GM18520 (cell line): ENCODE measurements around the gene HLA-A.
"Not testable (repeated sequence)": the region's sequence is repeated elsewhere in the genome, so short reads cannot be mapped to it uniquely, and the experiment has no call there.

Experiments
- ATAC-seq: cut with Tn5 transposase; IDR thresholded peaks from one replicate; pipeline ENCODE4 v1.9.1; 2021; ENCODE audit not compliant: unreplicated experiment

The HLA-A gene

DNA sequence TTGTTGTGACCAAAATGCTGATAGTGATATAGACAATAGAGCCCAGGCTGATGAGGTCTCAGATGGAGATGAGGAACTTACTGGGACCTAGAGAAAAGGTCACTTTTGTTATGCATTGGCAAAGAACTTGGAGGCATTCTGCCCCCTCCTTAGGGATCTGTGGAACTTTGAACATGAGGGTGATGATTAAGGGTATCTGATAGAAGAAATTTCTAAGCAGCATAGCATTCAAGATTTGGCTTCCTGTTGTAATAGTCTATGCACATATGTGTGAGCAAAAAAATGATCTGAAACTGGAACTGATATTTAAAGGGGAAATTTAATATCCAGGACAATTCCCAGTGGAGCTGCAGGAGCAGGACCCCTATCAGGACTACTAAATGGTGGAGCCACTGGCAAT is 17.1 kb downstream of the HLA-A start:
- ATAC-seq, result no peak

DNA sequence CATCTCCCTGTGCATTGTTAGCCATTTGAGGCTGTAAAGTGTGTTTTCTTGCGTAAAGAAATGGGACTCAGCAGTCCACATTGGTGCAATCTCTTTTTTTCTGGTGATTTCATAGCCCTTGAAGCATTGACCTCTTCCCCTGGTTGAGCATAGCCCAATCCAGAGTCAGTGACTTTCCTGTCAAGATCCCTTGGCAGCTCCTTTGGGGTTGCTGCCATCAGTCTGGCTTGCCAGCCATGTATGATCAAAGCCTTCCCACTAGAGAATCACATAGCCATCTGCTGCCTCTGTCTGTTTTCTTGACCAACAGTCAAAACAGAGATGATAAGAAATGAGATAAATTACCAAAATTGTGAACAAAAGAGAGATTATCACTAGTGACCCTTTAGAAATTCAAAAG is 19.6 kb downstream of the HLA-A start:
- ATAC-seq, result no peak

DNA sequence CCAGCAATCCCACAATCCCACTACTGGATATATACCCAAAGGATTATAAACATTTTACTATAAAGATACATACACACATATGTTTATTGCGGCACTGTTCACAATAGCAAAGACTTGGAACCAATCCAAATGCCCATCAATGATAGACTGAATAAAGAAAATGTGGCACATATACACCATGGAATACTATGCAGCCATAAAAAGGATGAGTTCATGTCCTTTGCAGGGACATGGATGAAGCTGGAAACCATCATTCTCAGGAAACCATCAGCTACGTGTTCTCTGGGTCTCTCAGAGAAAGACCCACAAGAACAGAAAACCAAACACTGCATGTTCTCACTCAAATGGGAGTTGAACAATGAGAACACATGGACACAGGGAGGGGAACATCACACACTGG is 21.4 kb downstream of the HLA-A start:
- not testable (repeated sequence) for ATAC-seq

DNA sequence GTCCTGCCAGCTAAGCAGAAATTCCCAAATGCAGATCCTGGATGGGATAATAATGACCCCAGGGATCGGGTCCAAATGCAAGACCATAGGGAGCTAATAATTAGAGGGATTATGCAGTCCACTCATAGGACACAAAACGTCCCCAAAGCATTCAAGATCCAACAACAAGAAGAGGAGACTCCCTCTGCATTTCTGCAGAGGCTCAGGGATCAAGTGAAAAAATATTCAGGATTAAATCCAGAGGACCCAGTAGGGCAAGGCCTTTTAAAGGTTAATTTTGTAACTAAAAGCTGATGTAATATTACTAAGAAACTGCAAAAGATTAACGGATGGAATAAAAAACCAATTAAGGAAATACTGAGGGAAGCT is 22.2 kb downstream of the HLA-A start:
- no peak for ATAC-seq

DNA sequence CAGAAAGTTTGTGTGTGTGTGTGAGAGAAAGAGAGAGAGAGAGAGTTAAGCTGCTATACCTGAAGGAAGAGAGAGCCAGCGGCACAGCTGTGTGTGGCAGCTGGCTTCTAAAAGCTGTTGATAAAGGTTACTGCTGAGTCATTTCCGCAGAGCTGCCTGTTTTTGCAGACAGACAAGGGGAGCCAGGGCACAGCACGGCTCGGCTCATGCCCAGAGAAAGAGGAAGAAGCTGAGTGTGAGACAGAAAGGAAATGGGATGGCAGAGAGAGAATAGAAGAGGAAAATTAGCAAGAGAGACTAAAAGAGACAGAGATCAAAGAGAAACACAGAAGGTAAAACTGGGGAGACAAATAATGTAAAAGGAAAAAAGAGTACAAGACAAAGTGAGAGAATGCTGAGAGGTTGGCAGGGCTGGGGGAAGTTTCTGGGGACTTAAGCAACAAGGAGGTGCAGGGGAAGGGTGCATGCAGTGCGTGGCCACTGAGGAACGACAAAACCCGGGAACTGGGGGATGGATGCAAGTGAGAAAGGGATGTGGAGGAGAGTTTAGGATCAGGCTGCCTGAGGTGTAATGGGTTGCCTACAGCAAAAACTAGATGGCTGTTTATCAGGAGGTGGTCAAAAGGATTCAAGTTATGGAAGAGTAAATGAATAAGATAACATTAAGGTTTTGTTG is 22.7 kb downstream of the HLA-A start:
- peak; percentile 86 for ATAC-seq

DNA sequence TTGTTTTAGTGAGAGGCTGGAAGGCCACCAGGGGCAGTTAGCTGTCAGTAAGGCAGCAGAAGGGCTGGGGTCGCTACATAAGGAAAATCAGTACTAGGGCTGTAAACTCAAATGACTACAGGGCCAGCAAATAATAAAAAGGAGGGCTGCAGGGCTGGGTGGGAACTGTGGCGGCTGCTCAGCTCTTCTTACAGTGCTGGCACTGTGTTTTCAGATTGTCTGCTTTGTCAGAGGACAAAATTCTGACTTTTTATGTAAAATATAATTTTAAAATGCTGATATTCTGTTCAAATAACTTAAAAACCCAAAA is 23.2 kb downstream of the HLA-A start:
- no peak for ATAC-seq

DNA sequence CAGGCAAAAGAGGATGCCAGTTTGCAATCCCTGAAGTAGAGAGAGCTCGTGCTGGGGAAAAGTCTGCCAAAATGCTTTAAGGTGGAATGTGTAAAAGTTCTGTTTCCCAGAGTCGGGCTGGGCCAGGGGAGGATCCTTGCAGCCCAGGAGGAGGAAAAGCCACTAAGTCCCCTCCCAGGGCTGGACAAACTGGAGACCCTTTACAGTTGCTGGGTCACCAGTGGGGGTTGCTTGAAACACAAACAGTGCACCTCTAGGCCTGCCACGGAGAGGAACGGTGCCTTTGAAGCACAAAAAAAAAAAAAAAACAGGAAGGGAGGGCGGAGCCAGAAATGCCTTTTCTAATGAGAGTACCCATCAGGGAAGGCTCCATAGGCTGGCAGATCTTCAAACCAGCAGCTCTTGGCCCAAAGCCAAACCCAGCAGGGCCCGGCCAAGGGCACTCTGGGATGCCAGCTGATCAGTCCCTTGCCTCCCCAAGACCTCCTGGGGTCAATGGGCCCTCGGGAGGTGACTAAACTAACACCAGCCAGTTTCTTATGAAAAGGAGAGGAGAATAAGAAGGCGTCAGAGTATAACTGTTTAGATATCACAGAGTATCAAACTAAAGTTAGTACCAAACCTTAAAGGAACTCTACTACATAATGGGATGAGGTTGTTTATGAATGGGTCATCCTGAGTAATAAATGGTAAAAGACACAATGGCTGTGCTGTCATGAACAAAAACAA is 23.7 kb downstream of the HLA-A start:
- ATAC-seq, result no peak

DNA sequence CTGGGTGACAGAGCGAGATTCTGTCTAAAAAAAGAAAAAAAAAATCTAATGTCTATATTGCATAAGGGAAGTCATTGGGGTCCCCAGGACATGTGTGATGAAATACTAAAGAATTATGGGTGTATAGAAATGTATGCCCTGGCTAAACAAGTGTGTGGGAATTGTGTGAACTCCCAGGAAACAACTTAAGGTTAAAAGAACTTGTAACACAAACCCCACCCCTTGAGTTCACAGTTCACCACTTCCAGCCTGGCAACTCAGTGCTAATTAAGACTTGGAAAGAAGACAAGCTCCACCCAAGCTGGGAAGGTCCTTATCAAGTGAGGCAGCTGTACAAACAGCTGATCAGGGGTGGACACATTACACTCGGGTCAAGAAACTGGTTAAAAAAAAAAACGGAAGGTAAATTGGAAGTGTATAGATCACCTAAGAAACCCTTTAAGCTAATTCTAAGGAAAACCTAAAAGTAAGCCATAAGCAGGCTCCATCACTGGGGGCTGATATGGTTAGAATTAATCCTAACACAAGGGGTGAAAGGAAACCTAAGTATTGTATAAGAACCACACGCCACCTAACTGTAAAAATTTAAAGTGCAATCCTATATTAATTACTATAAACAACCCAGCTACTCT is 25.2 kb downstream of the HLA-A start:
- ATAC-seq, result no peak

DNA sequence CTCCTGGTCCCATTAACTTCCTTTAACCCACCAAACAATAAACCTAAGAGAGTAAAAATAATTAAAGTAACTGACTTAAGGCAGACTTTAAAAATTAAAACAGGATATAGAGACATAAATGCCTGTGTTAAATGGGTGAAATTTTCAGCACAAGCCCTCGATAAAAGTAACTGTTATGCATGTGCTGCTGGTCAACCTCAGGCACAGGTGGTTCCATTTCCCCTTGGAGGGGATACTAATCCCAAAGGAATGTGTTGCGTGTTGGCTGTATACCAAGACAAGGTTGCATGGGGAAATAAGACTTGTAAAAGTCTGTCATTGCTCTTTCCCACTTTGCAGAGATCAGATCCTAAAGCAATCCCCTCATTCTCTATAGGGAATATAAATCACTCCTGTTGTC is 25.8 kb downstream of the HLA-A start:
- ATAC-seq, result no peak

DNA sequence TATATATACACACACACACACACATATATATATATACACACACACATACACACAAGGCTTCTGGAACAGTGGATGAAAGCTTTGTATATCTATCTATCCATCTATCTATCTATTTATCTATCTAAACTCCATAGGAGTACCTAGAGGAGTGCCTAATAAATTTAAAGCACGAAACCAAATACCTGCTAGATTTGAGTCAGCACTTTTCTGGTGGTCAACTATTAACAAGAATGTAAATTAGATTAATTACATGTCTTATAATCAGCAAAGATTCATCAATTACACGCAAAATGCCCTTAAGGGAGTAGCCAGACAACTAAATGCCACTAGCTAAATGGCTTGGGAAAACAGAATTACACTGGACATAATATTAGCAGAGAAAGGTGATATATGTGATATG is 26.6 kb downstream of the HLA-A start:
- no peak for ATAC-seq

DNA sequence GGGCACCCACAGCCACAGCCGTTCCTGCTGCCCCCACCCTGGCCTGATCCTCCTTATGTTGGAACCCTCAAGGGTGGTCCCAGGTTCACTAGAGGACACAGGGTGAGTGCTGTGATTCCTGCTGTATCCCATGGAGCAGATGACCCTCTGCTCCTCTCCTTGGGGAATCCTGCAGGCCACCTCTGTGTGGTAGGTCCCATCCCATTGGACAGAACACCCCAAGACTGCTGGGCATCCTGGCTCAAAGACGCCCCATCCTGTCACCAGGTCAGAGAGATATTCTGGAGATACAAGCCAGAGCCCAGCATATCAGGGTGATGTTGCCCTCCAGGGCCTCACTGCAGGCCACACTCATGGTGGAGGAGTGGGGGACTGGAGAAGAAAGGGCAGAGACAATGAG is 28.4 kb downstream of the HLA-A start:
- no peak for ATAC-seq

DNA sequence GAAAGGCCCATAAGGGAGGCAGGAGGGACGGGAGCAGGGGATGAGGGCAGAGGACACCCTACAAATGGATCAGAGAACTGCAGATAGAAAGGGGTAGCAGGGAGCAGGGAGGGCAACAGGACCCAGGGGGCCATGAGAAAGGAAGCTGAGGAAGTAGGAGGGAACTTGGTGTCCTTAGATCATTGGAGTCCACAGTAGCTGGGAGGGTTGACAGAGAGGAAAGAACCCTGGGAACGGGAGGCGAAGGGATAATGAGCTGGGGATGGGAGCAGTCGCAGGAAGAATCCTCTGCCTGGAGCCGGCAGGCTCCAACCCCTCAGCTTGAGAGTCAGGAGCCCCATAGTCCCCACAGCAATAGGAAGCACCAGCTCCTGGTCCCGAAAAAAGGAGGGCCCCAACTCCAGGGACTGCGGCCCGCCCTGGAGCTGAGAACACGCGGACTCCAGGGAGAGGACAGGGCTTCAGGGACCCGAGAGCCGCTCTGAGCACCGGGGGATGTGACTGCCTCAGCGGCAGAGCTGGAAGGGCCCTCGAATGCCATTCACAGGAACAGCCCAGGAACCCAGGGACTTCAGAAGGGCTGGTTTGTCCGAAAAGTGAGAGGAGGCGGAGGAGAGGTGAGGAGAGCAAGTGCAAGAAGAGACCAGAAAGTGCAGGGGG is 32.7 kb downstream of the HLA-A start:
- no peak for ATAC-seq

DNA sequence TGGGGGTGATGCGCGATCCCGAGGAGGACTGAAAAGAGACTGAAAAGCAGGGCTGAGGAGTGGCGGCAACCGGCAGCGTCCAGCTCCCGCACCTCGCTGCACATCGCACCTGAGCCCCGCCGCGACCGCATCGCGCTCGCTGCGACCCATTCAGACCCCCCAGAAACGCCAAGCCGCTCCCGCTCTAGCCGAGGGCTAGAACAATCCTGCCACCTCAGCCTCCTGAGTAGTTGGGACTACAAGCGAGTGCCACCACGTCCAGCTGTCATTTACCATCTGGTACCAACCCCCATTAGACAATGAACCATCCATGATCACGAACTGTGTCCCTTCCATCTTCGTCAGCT is 33.2 kb downstream of the HLA-A start:
- no peak for ATAC-seq

DNA sequence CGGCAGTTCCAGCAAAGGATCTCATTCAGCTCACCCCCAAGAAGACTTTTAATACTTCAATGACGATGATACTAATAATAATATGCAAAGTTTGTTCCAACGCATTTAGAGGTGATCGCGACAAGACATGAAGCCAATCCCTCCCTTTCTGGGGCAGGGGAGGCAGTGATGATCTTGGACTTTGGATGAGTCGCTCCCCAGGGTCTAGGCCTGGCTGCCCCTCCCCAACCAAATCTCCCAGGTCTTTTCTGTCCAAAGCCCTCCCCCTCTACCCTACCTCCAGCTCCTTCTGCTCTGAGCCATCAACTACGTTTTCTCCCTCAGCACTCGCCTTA is 33.9 kb downstream of the HLA-A start:
- no peak for ATAC-seq

DNA sequence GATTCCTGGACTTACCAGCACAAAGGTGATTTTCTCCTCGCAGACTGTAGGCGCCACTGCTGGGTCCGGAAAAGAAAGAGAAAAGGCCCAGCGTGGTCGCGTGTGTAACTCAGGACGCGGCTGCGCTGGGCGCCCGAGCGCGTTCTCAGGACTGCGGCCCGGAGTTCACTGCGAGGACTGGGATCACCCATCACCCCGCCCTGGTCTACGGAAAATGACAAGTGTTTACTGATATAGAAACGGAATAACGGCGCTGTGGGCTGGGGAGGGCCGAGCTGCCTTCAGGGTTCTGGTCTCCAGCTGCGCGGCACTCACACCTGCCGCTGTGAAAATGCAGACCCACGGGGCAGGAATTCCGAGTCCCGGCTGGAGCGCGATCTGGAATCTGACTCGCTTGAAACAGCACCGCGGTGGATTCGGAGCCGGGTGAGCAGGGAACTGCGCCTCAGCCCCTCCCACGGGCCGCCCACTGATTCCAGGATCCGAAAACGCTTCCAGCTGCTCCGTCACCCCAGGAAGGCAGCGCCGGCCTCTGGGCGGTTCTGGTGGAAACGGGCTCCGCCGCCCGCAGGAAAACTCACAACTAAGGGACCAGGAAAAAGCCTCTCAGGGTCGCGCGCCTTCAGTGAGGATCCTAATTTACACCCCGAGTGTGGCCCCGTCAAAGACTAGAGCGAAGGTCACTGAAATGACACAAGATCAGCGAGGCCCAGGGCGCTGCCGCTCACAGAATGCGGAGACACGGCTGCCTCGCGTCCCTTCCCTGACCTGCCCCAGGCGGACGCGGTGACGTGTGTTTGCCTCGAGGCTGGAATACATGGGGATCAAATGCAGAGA is 34.5 kb downstream of the HLA-A start:
- no peak for ATAC-seq

DNA sequence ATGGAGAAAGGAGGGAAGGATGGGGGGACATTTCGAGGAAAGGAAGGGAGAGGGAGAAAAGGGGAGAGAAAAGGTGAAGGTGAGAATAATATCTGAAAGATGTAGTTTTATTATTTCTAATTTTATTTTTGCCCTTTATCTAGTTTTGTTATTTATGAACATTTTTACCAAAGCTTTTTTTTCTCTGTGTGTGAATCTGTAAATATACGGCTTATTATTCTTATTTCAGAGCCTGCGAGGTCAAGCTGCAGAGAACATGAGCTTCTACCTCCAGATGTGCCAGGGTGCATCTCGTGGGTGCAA is 35.0 kb downstream of the HLA-A start:
- ATAC-seq, result no peak

DNA sequence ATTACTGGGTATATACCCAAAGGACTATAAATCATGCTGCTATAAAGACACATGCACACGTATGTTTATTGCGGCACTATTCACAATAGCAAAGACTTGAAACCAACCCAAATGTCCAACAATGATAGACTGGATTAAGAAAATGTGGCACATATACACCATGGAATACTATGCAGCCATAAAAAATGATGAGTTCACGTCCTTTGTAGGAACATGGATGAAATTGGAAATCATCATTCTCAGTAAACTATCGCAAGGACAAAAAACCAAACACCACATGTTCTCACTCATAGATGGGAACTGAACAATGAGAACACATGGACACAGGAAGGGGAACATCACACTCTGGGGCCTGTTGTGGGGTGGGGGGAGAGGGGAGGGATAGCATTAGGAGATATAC is 37.7 kb downstream of the HLA-A start:
- ATAC-seq, result not testable (repeated sequence)

DNA sequence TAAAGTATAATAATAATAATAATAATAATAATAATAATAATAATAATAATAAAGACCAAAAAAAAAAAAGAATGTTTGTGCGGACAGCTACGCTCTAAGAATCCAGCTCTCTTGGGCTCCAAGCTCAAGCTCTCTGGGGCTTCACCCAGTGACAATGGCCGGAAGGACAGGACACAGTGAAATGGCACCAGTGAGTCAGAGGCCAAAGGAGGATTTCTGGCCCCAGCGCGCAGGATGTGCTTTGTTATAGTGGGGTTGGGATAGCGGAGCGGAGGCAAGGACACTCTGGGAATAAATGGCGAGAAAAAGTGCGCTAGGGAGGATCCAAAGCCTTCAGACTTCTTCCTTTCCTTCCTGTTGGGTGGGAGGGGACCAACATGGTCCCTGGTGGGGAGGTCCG is 38.2 kb downstream of the HLA-A start:
- no peak for ATAC-seq

DNA sequence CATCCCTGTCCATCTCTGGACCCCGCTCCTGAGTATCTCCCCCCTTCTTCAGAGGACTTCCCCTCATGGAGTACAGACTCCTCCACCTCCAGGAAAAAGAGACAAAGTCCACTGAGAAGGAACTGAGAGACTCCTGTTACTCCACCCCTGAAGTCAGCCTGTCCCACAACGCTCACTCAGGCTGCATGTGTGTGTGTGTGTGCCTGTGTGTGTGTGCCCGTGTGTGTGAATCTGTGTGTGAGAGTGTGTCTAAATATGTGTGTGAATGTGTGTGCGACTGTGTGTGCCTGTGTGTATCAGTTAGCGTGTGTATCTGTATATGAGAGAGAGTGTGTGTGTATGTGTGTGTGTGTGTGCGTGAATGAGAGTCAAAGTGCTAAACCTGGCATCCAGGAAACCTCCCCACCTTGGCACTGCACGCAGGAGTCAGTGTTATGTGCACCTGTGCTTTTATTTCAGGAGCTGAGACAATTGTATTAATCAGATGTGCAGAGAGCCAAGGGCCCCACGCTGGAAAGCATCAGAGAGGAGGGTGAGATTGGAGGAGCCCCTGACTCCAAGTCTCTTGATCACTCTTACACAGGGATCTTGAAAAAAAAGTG is 39.0 kb downstream of the HLA-A start:
- ATAC-seq, result no peak

DNA sequence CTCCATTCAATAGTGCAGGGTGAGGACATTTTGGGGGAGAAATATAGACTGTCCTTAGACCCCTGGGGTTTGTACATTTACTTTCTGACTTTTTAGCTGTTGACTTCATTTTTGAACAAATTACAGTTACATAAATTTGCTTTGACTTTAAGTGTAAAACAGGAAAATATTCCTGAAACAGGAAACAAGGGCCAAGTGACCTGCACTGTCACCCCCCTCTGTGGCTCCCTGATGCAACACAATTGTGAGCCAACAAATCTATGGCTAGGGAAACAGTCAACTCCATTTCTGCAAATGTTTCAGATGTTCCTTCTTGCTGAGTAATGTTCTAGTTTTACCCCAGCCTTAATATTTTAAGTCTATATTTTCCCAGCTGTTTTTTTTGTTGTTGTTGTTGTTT is 39.8 kb downstream of the HLA-A start:
- ATAC-seq, result no peak

DNA sequence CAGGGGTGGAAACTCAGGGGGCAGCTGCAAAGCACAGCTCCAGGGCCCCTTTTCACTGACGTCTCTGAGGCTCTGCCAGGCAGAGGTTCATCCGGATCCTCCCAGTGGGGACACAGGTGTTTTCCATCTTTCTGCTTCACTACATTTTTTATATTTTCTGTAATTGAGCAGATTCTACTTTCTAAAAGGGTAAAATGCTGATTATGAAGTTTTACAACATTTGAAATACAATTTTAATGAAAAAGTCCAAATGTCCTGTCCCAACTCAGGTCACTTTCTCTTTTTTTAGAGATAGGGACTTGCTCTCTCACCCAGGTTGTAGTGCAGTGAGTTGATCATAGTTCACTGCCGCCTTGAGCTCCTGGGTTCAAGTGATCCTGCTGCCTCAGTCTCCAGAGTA is 41.9 kb downstream of the HLA-A start:
- ATAC-seq, result no peak
